ENCODE data around the gene PRDM12.

The PRDM12 gene

DNA sequence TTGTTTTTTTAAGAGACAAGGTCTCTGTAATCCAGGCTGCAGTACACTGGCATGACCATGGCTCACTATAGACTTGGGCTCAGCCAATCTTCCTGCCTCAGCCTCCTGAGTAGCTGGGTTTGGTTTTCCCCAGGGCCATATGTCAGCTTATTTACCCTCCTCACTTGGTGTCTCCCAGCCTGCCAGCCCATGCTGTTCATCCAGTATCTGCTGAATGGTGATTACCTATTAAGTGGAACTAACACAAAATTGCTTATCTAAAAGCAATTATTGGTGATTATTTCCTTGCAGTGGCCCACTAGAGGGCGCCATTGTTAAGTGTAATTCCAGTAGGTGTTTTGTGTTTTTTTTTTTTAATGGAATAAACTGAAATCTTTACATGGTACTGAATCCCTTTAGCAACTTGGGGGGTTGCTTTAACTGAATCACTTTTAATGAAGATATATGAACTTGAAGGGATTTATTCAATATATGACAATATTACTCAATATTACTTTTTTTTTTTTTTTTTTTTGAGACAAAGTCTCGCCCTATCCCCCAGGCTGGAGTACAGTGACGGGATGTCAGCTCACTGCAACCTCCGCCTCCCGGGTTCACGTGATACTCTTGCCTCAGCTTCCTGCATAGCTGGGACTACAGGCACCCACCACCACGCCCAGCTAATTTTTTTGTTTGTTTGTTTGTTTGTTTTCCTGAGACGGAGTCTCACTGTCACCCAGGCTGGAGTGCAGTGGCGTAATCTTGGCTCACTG lies 43.0 kb downstream of the PRDM12 start:
- DNase-seq, result peak; percentile 69
- in situ Hi-C loops (cut with MboI; ENCODE audit: low pct_unique_long_range_greater_than_20kb, low sequenced_read_pairs), result no loop called here

DNA sequence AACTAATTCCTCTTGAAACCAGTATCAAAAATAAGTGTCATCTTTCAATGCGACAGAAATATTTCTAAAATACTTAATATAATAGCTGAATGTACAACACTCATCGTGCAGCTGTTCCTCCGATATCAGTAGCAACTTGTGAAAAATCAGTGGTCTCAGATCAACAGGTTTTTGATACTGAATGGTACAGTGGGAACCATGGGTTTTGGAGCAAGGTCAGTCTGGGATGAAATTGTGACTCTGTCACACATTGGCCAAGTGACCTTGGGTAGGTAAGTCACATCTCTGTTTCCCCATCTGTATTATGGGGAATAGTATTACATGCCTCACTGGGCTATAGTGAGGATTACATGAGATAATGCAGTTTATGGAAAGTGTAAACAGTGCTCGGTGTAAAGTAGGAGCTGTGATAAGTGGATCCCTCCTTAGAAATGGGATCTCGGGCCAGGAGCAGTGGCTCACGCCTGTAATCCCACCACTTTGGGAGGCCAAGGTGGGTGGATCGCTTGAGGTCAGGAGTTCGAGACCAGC lies 46.5 kb downstream of the PRDM12 start:
- no peak for DNase-seq
- in situ Hi-C loops (cut with MboI; ENCODE audit: low pct_unique_long_range_greater_than_20kb, low sequenced_read_pairs), result no loop called here

DNA sequence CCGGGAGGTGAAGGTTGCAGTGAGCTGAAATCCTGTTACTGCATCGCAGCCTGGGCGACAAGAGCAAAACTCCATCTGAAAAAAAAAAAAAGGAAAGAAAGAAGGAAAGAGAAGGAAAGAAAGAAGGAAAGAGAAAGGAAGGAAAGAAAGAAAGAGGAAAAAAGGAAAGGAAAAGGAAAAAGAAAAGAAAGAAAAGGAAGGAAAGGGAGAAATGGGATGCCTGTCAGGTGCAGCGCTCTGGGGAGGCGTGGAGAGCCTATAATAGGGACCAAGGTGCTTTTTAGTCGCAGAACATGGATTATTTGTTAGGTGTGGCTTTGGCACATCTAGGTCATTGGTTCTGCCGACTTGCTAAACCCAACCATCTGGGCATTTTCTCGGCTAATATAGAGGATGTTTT lies 47.1 kb downstream of the PRDM12 start:
- in situ Hi-C loops (cut with MboI; ENCODE audit: low pct_unique_long_range_greater_than_20kb, low sequenced_read_pairs), result no loop called here
- no peak for DNase-seq

DNA sequence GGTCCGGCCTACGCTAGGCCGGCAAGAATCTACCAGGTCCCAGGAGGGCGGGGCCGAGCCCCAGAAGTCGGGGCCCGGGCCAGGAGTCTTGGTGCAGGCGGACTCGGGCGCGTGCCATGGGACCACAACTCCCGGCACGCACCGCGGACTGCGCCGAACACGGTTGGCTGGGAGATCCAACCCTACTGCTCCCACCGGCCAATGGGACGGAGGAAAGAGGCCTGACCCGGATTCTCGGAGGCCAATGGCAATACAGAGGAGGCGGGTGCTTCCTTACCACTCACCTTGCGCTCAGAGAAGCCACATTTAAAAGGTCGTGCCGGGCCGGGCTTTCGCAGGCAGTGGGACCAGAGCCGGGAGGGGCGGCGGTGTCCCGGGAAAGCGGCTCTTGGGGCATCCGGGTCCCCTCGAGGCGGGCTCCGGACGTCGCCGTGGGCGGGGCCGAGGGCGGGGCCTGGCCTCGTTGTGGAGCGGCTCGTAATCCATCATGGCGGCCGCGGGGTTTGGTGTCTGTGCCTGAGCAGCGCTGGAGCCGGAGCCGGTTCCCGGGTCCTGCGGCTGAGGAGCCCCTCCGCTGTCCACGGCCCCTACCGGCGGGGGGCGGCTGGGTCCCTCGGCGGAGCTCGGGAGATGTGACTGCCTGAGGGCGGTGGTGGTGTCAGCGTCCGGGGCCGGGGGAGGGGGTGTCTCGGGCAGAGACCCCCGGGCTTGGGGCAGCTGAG lies 48.3 kb downstream of the PRDM12 start:
- peak; percentile 97 for DNase-seq
- in situ Hi-C loops (cut with MboI; ENCODE audit: low pct_unique_long_range_greater_than_20kb, low sequenced_read_pairs), result no loop called here

DNA sequence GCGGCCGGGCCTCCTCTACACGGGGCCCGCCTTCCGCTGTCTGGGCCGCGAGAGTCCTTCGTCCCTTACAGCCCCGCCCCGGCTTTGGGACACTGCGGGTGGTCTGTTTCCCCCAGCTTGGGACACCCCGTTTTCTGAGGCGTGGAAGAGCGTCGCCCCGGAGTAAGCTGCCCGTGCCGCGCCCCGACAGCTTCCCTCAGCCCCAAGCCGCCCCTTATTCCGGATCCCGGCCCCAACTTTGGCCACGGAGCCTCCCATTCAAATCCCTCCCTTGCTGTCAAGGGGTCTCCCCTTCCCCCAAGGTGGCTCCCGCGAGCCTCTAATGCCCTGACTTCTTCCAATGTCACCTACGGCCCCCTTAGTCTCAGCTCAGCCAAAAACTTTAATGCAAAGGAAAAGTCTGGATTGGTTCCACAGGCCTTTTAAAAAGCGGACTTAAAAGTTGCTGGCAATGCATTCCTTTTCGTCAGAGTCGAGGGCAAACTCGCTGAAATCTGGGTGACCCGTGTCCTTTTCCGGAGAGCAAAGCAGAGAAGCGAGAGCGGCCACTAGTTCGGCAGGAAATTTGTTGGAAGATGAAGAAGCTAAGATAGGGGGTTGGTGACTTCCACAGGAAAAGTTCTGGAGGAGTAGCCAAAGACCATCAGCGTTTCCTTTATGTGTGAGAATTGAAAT lies 49.0 kb downstream of the PRDM12 start:
- in situ Hi-C loops (cut with MboI; ENCODE audit: low pct_unique_long_range_greater_than_20kb, low sequenced_read_pairs), result no loop called here
- peak; percentile 37 for DNase-seq

DNA sequence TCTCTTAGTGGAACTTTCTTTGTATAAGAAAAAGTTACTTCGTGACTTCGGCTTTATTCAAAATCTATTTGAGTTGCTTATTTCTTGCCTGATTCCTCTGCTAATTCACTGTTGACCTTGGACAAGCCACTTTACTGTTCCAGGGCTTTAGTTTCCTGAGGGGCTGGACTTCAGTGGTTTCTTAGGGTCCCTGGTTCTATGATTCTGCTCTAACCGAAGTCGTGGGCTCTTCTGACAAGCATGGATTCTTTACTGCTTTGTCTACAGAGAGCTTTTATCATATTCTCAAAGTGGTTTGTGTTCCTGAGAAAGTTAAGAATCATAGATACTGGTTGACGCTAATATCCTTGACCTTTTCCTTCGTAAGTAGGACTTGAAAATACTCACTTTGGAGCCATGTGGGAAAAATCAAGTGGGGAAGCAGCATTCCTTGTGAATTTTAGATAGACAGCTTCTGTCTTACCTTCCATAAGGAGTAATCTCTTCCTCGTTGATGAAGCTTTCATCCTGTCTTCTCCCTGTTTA lies 50.3 kb downstream of the PRDM12 start:
- no peak for DNase-seq
- in situ Hi-C loops (cut with MboI; ENCODE audit: low pct_unique_long_range_greater_than_20kb, low sequenced_read_pairs), result no loop called here

DNA sequence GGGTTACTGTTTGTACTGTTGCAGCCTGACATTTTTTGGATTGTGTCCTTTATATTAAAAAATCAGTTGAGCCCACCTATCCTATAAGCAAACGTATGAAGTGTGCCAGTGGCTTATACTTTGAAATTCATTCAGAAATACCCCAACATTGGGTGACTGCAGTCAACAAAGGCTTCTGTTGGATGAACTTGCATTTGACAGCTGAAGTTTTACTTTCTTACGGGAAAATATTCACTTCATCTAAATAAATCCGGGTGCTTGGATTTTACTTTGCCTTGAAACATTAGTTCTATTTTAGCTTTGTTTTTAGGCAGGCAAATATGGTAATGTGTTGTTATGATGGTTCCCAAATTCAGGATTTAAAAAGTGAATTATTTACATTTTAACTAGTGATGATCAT lies 50.9 kb downstream of the PRDM12 start:
- DNase-seq, result no peak
- in situ Hi-C loops (cut with MboI; ENCODE audit: low pct_unique_long_range_greater_than_20kb, low sequenced_read_pairs), result no loop called here

DNA sequence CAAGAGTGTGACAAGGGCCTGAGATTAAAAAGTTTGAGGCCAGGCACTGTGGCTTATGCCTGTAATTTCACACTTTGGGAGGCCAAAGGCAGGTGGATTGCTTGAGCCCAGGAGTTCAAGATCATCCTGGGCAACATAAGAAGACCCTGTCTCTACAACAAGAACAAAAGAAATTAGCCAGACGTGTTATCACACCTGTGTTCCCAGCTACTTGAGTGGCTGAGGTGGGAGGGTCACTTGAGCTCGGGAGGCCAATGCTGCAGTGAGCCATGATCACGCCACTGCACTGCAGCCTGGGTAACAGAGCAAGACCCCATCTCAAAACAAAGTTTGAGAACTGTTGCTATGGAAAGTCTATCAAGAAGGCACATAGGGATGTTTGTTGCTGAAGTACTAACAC lies 54.2 kb downstream of the PRDM12 start:
- DNase-seq, result no peak
- in situ Hi-C loops (cut with MboI; ENCODE audit: low pct_unique_long_range_greater_than_20kb, low sequenced_read_pairs), result no loop called here

DNA sequence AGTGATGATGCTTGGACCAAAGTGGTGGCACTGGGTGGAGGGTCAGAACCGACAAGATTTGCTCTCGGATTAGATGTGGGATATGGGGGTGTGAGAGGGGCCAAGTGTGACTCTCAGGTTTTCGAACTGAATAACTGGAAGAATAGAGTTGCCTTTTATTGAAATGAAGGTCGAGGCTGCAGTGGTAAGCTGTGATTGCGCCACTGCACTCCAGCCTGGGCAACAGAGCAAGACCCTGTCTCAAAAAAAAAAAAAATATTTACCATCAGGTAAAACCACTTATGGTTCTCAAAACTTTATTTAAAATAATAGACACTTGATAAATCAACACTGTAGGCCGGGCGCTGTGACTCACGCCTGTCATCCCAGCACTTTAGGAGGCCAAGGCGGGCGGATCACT lies 56.4 kb downstream of the PRDM12 start:
- no peak for DNase-seq
- in situ Hi-C loops (cut with MboI; ENCODE audit: low pct_unique_long_range_greater_than_20kb, low sequenced_read_pairs), result no loop called here

DNA sequence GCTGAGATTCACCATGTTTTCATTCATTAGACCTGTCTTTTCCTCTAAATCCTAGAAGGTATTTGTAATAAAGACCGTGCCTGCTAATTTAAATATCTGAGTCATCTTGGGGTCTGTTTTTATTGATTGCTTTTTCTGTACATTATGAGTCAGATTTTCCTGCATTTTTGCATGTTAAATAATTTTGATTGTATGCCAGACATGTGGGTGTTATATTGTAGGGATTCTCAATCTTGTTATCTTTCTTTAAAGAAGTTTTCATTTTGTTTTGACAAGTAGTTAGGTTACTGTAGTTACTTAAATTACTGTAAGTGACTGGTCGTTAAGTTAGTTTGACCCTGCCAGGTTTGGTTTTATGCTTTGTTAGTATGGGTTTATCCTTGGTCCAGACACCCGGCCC lies 64.3 kb downstream of the PRDM12 start:
- no peak for DNase-seq
- in situ Hi-C loops (cut with MboI; ENCODE audit: low pct_unique_long_range_greater_than_20kb, low sequenced_read_pairs), result no loop called here

DNA sequence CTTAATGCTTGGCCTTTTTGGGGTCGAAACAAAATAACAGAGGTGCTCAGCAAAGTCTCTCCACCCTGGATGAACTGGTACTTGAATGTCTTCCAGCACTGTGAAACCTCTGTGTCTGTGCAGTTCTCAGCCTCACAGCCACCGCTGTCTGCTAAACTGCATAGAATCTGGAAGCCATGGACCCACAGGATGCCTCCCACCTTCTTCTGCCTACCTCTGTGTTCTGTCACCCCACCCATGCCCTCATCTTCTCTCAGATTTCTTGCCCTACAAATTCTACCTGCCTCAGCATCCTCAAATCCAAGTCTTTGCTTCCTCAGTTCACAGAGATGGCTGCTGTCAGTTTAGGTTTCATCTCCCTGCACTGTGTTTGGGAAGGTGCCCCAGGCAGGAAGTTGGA lies 64.8 kb downstream of the PRDM12 start:
- no peak for DNase-seq
- in situ Hi-C loops (cut with MboI; ENCODE audit: low pct_unique_long_range_greater_than_20kb, low sequenced_read_pairs), result no loop called here

DNA sequence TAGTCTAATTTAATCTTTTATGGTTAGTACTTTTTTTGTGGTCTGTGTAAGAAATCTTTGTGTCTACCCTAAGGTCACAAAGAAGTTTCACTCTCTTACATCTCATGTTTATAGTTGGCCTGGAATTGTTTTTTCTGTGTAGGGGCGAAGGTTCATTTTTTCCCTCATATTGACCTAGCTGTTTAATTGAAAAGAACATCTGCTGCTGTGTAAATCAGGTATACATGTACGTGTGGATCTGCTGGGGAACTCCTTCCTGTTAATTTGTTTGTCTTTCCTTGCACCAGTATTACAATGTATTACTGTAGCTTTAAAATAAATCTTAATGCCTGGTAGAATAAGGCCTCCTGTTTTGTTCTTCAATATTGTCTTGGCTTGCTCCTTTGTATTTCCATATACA lies 67.0 kb downstream of the PRDM12 start:
- no peak for DNase-seq
- in situ Hi-C loops (cut with MboI; ENCODE audit: low pct_unique_long_range_greater_than_20kb, low sequenced_read_pairs), result no loop called here

DNA sequence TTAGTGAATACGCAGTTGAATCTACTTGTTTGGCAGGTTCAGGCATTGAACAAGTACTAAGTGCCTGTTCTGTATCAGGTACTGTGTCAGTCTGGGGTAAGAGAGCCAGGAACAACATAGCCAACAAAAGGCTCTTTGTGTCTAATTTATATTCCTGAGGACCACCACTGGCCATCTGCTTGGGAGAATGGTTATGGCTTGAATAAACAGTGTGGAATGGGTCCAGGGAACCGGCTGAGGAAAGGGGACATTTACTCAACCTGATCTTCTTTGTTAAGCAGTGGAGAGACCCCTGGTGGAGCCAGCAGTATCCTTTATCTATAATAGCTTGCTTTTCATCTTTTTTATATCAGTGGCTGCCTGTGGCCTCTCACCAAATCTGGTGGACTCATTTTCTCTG lies 67.7 kb downstream of the PRDM12 start:
- DNase-seq, result peak; percentile 24
- in situ Hi-C loops (cut with MboI; ENCODE audit: low pct_unique_long_range_greater_than_20kb, low sequenced_read_pairs), result no loop called here
